HepG2 (cell line): Measurements from ENCODE around the gene MYO9A.

Source experiments
- ARNT2 ChIP-seq: sonication (generic); formaldehyde crosslinking; IDR thresholded peaks from 2 replicates; pipeline ENCODE4 v1.8.0; 2022; ENCODE audit warnings: mild to moderate bottlenecking, low read depth, missing genetic modification reagents, moderate library complexity
- BHLHE40 ChIP-seq: IDR thresholded peaks from 2 replicates; pipeline ENCODE4 v1.6.1; 2011; ENCODE audit warnings: low read length, improper control_type of control experiment
- BRD4 ChIP-seq: sonication (generic); formaldehyde crosslinking; IDR thresholded peaks from 2 replicates; pipeline ENCODE4 v1.4.0; 2020; ENCODE audit warnings: missing genetic modification reagents
- E2F5 ChIP-seq: sonication (generic); formaldehyde crosslinking; conservative IDR thresholded peaks from 2 replicates; pipeline ENCODE4 v1.4.0; 2020; ENCODE audit warnings: missing genetic modification reagents
- FOXP1 ChIP-seq, 2 experiments: fragments of 450-650 bp in 1 of 2; IDR thresholded peaks; 2 replicates each; pipeline ENCODE4 v1.6.1; 2017 to 2018; ENCODE audit warnings: antibody characterized with exemption in 1 of 2
- GATAD1 ChIP-seq: IDR thresholded peaks from 2 replicates; pipeline ENCODE4 v1.6.1; 2016; ENCODE audit warnings: missing genetic modification reagents, missing compliant biosample characterization
- MYC ChIP-seq: sonication (generic); formaldehyde crosslinking; IDR thresholded peaks from 2 replicates; pipeline ENCODE4 v1.9.0; 2021; ENCODE audit warnings: missing genetic modification reagents, borderline replicate concordance
- ONECUT2 ChIP-seq: sonication (generic); formaldehyde crosslinking; IDR thresholded peaks from 2 replicates; pipeline ENCODE4 v1.4.0; 2020; ENCODE audit warnings: missing genetic modification reagents
- REPIN1 ChIP-seq: sonication (generic); formaldehyde crosslinking; IDR thresholded peaks from 2 replicates; pipeline ENCODE4 v1.8.0; 2022; ENCODE audit warnings: missing genetic modification reagents, low read depth, mild to moderate bottlenecking, borderline replicate concordance
- ZBTB1 ChIP-seq: sonication (generic); formaldehyde crosslinking; IDR thresholded peaks from 2 replicates; pipeline ENCODE4 v1.4.0; 2020; ENCODE audit warnings: missing genetic modification reagents, borderline replicate concordance
- ZBTB7A ChIP-seq: sonication (generic); formaldehyde crosslinking; IDR thresholded peaks from 2 replicates; pipeline ENCODE4 v1.8.0; 2022; ENCODE audit warnings: mild to moderate bottlenecking, missing genetic modification reagents
- ZNF530 ChIP-seq: sonication (generic); formaldehyde crosslinking; IDR thresholded peaks from 2 replicates; pipeline ENCODE4 v1.5.0; 2020; ENCODE audit warnings: low read depth, mild to moderate bottlenecking, missing genetic modification reagents
- ZNF607 ChIP-seq: sonication (generic); formaldehyde crosslinking; IDR thresholded peaks from 2 replicates; pipeline ENCODE4 v1.5.1; 2020; ENCODE audit warnings: missing genetic modification reagents, mild to moderate bottlenecking, borderline replicate concordance

- TF ChIP-seq GATAD1 (CRISPR knock-in tag), result no peak
- no peak for TF ChIP-seq ARNT2 (CRISPR knock-in tag)
- no peak for TF ChIP-seq REPIN1 (CRISPR knock-in tag)
- TF ChIP-seq BHLHE40, result no peak
- TF ChIP-seq E2F5 (CRISPR knock-in tag), result no peak
- TF ChIP-seq ONECUT2 (CRISPR knock-in tag), result no peak
- no peak for TF ChIP-seq ZNF530
- no peak for TF ChIP-seq ZBTB7A (CRISPR knock-in tag)
- TF ChIP-seq MYC (CRISPR knock-in tag), result no peak
- TF ChIP-seq FOXP1 (IDR thresholded peaks at IDR 0.05), result no peak
- no peak for TF ChIP-seq FOXP1 (CRISPR knock-in tag; IDR thresholded peaks at IDR 0.05)
- TF ChIP-seq ZBTB1 (CRISPR knock-in tag), result no peak
- TF ChIP-seq BRD4 (CRISPR knock-in tag), result no peak
- TF ChIP-seq ZNF607, result no peak
Measured at GRCh38 chr15:72155635-72156616, 38.0 kb upstream of the MYO9A start.
